Brain microvascular endothelial cell (primary cell): ENCODE data around the gene TUBB.

Experiments used
- DNase-seq: peaks from one replicate; pipeline ENCODE4 v3.0.0-alpha.2; 2020
- H3K27ac ChIP-seq: fragments of 250-450 bp; sonication (Bioruptor Pico); 2 replicates; pipeline ENCODE4 v1.5.1; 2020; ENCODE audit warnings: mild to moderate bottlenecking, moderate library complexity
- H3K27me3 ChIP-seq: fragments of 250-450 bp; sonication (Bioruptor Pico); replicated peaks from 2 replicates; pipeline ENCODE4 v1.5.1; 2020; ENCODE audit warnings: mild to moderate bottlenecking
- H3K36me3 ChIP-seq: fragments of 250-450 bp; sonication (Bioruptor Pico); replicated peaks from 2 replicates; pipeline ENCODE4 v1.5.1; 2020; ENCODE audit warnings: mild to moderate bottlenecking
- H3K4me3 ChIP-seq: 2 replicates; pipeline ENCODE4 v1.5.1; 2011; ENCODE audit warnings: low read depth, mild to moderate bottlenecking, control low read depth, low read length, moderate library complexity
- CTCF ChIP-seq: IDR thresholded peaks from 2 replicates; pipeline ENCODE4 v1.5.1; 2011; ENCODE audit warnings: low read depth, mild to moderate bottlenecking, moderate library complexity, low read length, control low read depth, inconsistent platforms; ENCODE audit errors: missing control alignments
- in situ Hi-C: cut with HindIII; loops from 2 replicates; pipeline ENCODE4 v1.10.0; 2017; ENCODE audit warnings: low sequenced_read_pairs, low pct_ligation_motif_present

TUBB gene

GRCh38 chr6:30747902-30748769 lies 28.0 kb downstream of the TUBB start:
- Histone ChIP-seq H3K27me3 (no peaks in the 10 kb centered on the region), H3K36me3 (peaks cover 11% of the 10 kb centered on the region), H3K27ac (peak overlapping the region; percentile 99), H3K4me3 (no peak overlapping the region)
- in situ Hi-C loops = no loop called here
- DNase-seq = no peak
- TF ChIP-seq CTCF = no peak

GRCh38 chr6:30748851-30749540 lies 28.8 kb downstream of the TUBB start:
- in situ Hi-C loops = no loop called here
- no peak for TF ChIP-seq CTCF
- DNase-seq = no peak
- peak overlapping the region; percentile 99 for H3K27ac ChIP-seq
- no peak overlapping the region for H3K4me3 ChIP-seq
- peaks cover 2% of the 10 kb centered on the region for H3K36me3 ChIP-seq
- H3K27me3 ChIP-seq = no peaks in the 10 kb centered on the region

GRCh38 chr6:30749554-30750378 lies 29.6 kb downstream of the TUBB start:
- H3K27ac ChIP-seq = peak overlapping the region; percentile 99
- no peak for TF ChIP-seq CTCF
- in situ Hi-C loops = no loop called here
- no peak for DNase-seq
- H3K4me3 ChIP-seq = no peak overlapping the region
- no peaks in the 10 kb centered on the region for H3K27me3 ChIP-seq
- H3K36me3 ChIP-seq = no peaks in the 10 kb centered on the region

GRCh38 chr6:30750379-30750668 lies 30.2 kb downstream of the TUBB start:
- peak overlapping the region; percentile 99 for H3K27ac ChIP-seq
- H3K4me3 ChIP-seq = no peak overlapping the region
- in situ Hi-C loops = no loop called here
- H3K36me3 ChIP-seq = no peaks in the 10 kb centered on the region
- no peak for DNase-seq
- no peak for TF ChIP-seq CTCF
- H3K27me3 ChIP-seq = no peaks in the 10 kb centered on the region

- TF ChIP-seq CTCF = peak; percentile 28
- Histone ChIP-seq H3K4me3 (no peak overlapping the region), H3K36me3 (no peaks in the 10 kb centered on the region), H3K27me3 (no peaks in the 10 kb centered on the region), H3K27ac (peak overlapping the region; percentile 99)
- in situ Hi-C loops = no loop called here
- peak; percentile 100 for DNase-seq
Observed at GRCh38 chr6:30752157-30752927, 32.2 kb downstream of the TUBB start.
